ENCODE measurements around the gene CYP24A1. TPM values are rescaled to one million over a fixed set of nuclear protein-coding genes. Genes with fewer than 3 reads are reported as not detected.

The CYP24A1 gene
- total and polyA plus RNA-seq, 2 donors (not counting 3 experiments of a cell fraction or from before 2014, with no cell fraction given), result not detected

- no peak overlapping the region for H2AFZ ChIP-seq (ENCODE audit: low read depth, low read length)
- no peaks in the 10 kb centered on the region for H3K79me2 ChIP-seq (ENCODE audit: control insufficient read depth, insufficient read depth, low read length)
- FAIRE-seq, result no peak
- no peaks in the 10 kb centered on the region for H4K20me1 ChIP-seq (replicated peaks; ENCODE audit: control insufficient read depth, extremely low read depth, insufficient read depth, low read length)
- H3K4me1 ChIP-seq (ENCODE audit: control insufficient read depth, extremely low read depth, insufficient read depth, low read length), result no peaks in the 10 kb centered on the region
- H3K4me2 ChIP-seq (ENCODE audit: insufficient read depth, low read length), result no peak overlapping the region
- DNase-seq (ENCODE audit: low read depth, low spot score), result no peak
- no peak overlapping the region for H3K4me3 ChIP-seq (replicated peaks in 1 of 3; ENCODE audit: insufficient read depth in 1 of 3, low read depth in 1 of 3, low read length in 3 of 3)
- no TSS peak for BruUV-seq (replicated peaks)
- TF ChIP-seq POLR2AphosphoS5 (IDR thresholded peaks at IDR 0.05; ENCODE audit: insufficient read depth, low read depth, low read length) (no peak), EZH2 (IDR thresholded peaks at IDR 0.05; ENCODE audit: borderline replicate concordance, low read depth, low read length, severe bottlenecking) (no peak), JUN (IDR thresholded peaks at IDR 0.05; ENCODE audit: borderline replicate concordance, insufficient read depth, insufficient read length, low read depth) (no peak), GATA2 (IDR thresholded peaks at IDR 0.05; ENCODE audit: insufficient read depth, insufficient read length, low read depth, low read length) (no peak), MYC (IDR thresholded peaks at IDR 0.05; ENCODE audit: low read depth, low read length) (no peak)
- TF ChIP-seq, protein P1, sequence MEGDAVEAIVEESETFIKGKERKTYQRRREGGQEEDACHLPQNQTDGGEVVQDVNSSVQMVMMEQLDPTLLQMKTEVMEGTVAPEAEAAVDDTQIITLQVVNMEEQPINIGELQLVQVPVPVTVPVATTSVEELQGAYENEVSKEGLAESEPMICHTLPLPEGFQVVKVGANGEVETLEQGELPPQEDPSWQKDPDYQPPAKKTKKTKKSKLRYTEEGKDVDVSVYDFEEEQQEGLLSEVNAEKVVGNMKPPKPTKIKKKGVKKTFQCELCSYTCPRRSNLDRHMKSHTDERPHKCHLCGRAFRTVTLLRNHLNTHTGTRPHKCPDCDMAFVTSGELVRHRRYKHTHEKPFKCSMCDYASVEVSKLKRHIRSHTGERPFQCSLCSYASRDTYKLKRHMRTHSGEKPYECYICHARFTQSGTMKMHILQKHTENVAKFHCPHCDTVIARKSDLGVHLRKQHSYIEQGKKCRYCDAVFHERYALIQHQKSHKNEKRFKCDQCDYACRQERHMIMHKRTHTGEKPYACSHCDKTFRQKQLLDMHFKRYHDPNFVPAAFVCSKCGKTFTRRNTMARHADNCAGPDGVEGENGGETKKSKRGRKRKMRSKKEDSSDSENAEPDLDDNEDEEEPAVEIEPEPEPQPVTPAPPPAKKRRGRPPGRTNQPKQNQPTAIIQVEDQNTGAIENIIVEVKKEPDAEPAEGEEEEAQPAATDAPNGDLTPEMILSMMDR (IDR thresholded peaks at IDR 0.05; ENCODE audit: extremely low read depth in 1 of 2, insufficient read depth in 1 of 2, low read depth in 1 of 2, low read length in 2 of 2), result no peak
- H3K27ac ChIP-seq (ENCODE audit: insufficient read depth, low read depth, low read length), result no peak overlapping the region
- intact Hi-C loops (cut with micrococcal nuclease), result no loop called here
- H3K27me3 ChIP-seq (ENCODE audit: control insufficient read depth in 2 of 2, insufficient read depth in 2 of 2, low read length in 2 of 2), result peaks cover 35 to 47% of the 10 kb centered on the region in 2 experiments
- no peaks in the 10 kb centered on the region for H3K9me3 ChIP-seq (replicated peaks; ENCODE audit: control insufficient read depth, insufficient read depth, low read length)
- dilution Hi-C loops (cut with MboI; ENCODE audit: extremely low pct_ligation_motif_present, low sequenced_read_pairs), result no loop called here
- H3K9me1 ChIP-seq (replicated peaks; ENCODE audit: control insufficient read depth, extremely low read depth, insufficient read depth, low read length), result no peaks in the 10 kb centered on the region
- CTCF ChIA-PET, result no interaction called here
- H3K36me3 ChIP-seq (ENCODE audit: control insufficient read depth in 2 of 2, extremely low read depth in 1 of 2, insufficient read depth in 2 of 2, low read length in 2 of 2), result no peaks in the 10 kb centered on the region
- POLR2A ChIA-PET, result no interaction called here
- no peak overlapping the region for H3K9ac ChIP-seq (replicated peaks; ENCODE audit: extremely low read depth, insufficient read depth, low read length)
These were observed 1.3 kb downstream of the CYP24A1 start for GRCh38 chr20:54172532-54172855.

GRCh38 chr20:54170963-54171362 lies 2.8 kb downstream of the CYP24A1 start:
- ChIA-PET POLR2A (no interaction called here), CTCF (interaction anchor here (0.9 kb wide), 1 partner anchor 29 kb away, joined by 3 read pairs; no protein-coding TSS in a partner anchor)
- FAIRE-seq, result no peak
- intact Hi-C loops (cut with micrococcal nuclease) (no loop called here), dilution Hi-C loops (cut with MboI; ENCODE audit: extremely low pct_ligation_motif_present, low sequenced_read_pairs) (no loop called here)
- no peaks in the 10 kb centered on the region for H3K4me1 ChIP-seq (ENCODE audit: control insufficient read depth, extremely low read depth, insufficient read depth, low read length)
- H3K36me3 ChIP-seq (ENCODE audit: control insufficient read depth in 2 of 2, extremely low read depth in 1 of 2, insufficient read depth in 2 of 2, low read length in 2 of 2), result no peaks in the 10 kb centered on the region
- TF ChIP-seq, protein P1 (IDR thresholded peaks at IDR 0.05; ENCODE audit: extremely low read depth in 1 of 2, insufficient read depth in 1 of 2, low read depth in 1 of 2, low read length in 2 of 2), result no peak
- peak; percentile 41 for TF ChIP-seq EZH2 (IDR thresholded peaks at IDR 0.05; ENCODE audit: borderline replicate concordance, low read depth, low read length, severe bottlenecking)
- H2AFZ ChIP-seq (ENCODE audit: low read depth, low read length), result no peak overlapping the region
- H3K9me1 ChIP-seq (replicated peaks; ENCODE audit: control insufficient read depth, extremely low read depth, insufficient read depth, low read length), result no peaks in the 10 kb centered on the region
- no peak overlapping the region for H3K4me3 ChIP-seq (replicated peaks in 1 of 3; ENCODE audit: insufficient read depth in 1 of 3, low read depth in 1 of 3, low read length in 3 of 3)
- no peak overlapping the region for H3K9ac ChIP-seq (replicated peaks; ENCODE audit: extremely low read depth, insufficient read depth, low read length)
- no peaks in the 10 kb centered on the region for H4K20me1 ChIP-seq (replicated peaks; ENCODE audit: control insufficient read depth, extremely low read depth, insufficient read depth, low read length)
- H3K27ac ChIP-seq (ENCODE audit: insufficient read depth, low read depth, low read length), result no peak overlapping the region
- H3K4me2 ChIP-seq (ENCODE audit: insufficient read depth, low read length), result no peak overlapping the region
- no TSS peak for BruUV-seq (replicated peaks)
- H3K79me2 ChIP-seq (ENCODE audit: control insufficient read depth, insufficient read depth, low read length), result no peaks in the 10 kb centered on the region
- DNase-seq (ENCODE audit: low read depth, low spot score), result no peak
- H3K27me3 ChIP-seq (ENCODE audit: control insufficient read depth in 2 of 2, insufficient read depth in 2 of 2, low read length in 2 of 2), result peaks cover 35 to 47% of the 10 kb centered on the region in 2 experiments
- no peaks in the 10 kb centered on the region for H3K9me3 ChIP-seq (replicated peaks; ENCODE audit: control insufficient read depth, insufficient read depth, low read length)
